Endometrium (tissue), 2 donors: Measurements from ENCODE around the gene GRSF1.
"Not testable (repeated sequence)": the region's sequence is repeated elsewhere in the genome, so short reads cannot be mapped to it uniquely, and the experiment has no call there.

ENCODE experiments used
- FAIRE-seq: peaks from 2 replicates; lab custom pipeline; 2012; peaks lifted over from hg19 to GRCh38; lab: Jason Lieb, UNC
- donor health status: control.
- donor health status: control.

Gene GRSF1

GRCh38 chr4:70831293-70831692 lies 8.4 kb downstream of the GRSF1 start:
- FAIRE-seq: no peak

- no peak for FAIRE-seq
Measured at GRCh38 chr4:70830054-70830453, 9.6 kb downstream of the GRSF1 start.

- no peak for FAIRE-seq
Measured at GRCh38 chr4:70829492-70829891, 10.2 kb downstream of the GRSF1 start.

GRCh38 chr4:70829015-70829414 lies 10.7 kb downstream of the GRSF1 start:
- FAIRE-seq: no peak

- FAIRE-seq: no peak
Measured at GRCh38 chr4:70818921-70819320, 20.8 kb downstream of the GRSF1 start.

DNA sequence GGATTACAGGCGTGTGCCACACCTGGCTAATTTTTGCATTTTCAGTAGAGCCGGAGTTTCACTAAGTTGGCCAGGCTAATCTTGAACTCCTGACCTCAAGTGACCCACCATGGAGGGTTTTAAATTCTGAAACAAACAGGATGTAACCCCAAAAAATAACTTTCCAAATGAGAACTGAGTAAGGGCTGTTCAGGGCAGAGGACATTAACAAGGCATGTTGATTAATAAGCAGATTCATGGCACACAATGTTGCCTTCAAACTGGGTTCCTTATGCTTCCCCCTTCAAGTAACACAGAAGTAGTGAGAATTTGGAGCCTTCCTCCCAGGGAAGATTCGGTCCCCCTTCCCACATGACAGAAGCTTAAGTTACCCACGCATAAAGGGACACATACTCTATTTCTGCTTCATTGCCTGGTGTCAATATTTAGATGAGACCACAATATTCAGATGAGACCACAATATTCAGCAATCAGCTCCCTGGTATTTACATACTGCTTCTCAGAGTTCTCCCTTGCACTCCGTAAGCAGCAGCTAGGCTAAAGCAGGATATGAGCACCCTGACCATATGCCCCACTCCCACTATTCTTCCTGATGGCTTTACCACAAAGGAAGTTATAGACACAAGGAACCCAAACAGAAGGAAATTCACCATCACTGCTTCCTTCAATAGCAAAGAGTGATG lies 21.4 kb downstream of the GRSF1 start:
- no peak for FAIRE-seq

- no peak for FAIRE-seq
Measured at GRCh38 chr4:70816894-70817293, 22.8 kb downstream of the GRSF1 start.

GRCh38 chr4:70815370-70815769 lies 24.3 kb downstream of the GRSF1 start:
- no peak for FAIRE-seq

DNA sequence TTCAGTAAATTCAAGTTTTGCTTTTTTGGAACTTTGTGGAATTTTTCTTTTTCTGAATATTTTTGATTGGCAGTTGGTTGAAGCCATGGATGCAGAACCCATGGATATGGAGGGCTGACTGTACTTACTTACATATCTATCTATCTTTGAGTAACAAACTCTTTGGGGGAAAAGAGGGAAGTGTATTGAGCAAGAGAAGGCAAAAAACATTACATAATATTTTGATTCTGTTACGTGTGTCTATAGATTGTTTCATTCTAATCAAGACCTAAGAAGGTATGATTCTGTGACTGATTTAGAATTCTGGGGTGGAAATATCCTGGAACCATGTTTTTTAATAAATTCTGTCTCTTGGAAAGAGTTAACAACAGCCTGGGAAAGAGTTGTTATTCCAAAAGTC lies 31.5 kb downstream of the GRSF1 start:
- no peak for FAIRE-seq

DNA sequence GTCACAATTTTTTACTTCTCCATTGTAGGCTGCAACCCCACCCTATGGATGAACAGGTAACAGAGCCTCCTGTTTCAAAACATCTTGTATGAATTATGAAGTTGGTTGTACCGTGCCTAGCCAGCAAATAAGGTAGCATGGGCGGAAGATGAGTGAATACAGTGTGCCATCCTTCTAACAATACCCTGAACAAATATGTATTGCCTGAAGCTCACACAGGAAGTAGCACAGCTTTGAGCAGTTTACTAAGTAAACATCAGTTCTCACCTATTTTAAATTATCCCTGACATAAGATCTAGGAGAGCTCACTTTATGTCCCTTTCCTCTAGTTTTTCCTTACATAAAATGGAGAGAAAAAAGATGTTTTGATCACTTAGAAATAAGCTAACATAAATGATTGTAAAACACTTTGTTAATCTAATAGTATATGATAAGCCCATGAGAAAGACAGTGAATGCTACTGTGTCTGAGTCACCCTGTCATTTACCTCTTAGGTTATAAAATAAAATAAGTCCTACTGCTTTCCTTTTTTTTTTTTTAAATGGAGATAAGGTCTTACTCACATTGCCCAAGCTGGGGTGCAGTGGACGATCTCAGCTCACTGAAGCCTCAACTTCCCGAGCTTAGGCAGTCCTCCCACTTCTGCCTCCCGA lies 36.6 kb downstream of the GRSF1 start:
- FAIRE-seq: no peak

DNA sequence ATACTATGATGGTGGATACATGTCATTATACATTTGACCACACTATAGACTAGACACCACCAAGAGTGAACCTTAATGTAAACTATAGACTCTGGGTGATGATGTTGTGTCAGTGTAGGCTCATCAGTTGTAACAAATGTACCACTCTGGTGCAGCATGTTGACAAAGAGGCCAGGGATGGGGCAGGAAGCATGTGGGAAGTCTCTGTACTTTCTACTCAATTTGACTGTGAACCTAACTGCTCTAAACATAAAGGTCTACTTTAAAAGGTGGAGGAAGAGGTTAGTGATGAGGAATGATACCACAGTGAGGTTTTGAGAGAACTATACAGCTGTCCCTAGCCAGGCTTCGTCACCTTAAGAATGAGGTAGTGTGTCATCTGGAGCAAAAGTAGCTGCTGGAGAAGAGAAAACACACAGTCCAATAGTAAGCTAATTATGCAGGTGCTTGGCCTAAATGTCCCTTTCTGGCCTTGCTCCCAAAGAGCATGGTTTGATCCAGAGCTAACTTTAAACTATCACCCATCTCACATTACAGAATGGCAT lies 38.4 kb downstream of the GRSF1 start:
- no peak for FAIRE-seq

DNA sequence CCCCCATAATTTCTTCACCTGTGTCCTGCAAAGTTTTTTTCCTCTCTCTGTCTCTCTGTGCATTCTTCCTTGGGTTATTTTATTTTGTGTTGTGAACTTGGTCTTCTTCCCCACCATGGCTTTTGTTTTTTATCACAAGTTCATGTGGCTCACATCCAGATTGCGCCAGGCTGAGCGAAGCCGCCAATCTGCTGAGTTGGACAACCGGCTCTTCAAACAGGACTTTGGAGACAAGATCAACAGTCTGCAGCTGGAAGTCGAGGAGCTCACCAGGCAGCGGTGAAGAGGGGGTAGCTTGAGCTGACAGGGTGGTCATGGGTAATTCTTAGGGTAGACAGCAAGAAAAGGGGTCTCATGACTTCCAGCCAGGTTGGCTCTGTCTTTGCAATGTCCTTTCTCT lies 46.1 kb downstream of the GRSF1 start:
- no peak for FAIRE-seq

GRCh38 chr4:70788733-70789132 lies 51.0 kb downstream of the GRSF1 start:
- FAIRE-seq: no peak

DNA sequence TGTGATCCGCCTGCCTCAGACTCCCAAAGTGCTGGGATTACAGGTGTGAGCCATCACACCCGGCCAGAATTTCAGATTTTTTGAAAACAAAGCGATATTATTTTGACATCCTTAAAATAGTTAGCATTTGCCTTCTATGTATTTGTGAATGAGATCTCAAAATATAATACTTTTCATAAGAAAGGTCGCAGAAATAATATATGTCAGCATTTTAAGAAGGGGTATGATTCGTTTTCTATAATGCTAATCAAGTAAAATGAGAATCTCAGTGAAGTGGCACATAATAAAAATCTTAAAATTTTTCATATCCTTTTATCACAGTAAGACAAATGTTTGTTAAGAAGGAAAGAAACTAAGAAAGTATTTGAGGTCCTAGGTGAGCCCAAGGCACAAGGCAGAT lies 52.2 kb downstream of the GRSF1 start:
- no peak for FAIRE-seq

GRCh38 chr4:70783096-70783495 lies 56.6 kb downstream of the GRSF1 start:
- FAIRE-seq: no peak

DNA sequence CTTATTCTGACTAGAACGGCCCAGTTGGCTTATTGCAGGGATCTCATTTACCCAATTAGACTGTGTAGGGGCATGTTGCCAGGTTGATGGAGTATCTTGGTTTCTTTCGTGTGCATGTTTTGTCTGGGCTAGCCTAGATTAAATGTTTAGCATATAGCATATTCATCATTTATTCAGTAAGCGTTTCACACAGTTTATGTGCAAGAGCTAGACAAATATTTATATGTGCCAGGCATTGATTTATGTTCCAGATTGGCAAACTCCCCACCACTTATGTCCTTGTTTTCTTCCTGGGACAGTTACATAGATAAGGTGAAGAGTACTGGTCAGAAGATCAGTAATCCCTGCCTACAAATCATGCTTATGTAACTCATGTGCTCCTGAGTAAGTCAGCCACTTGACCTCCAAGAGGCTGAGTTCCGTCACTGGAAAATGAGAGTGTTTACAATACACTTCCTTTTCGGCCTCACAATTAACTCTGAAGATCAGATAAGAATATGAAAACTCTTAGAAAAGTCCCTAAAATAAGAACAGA lies 60.7 kb downstream of the GRSF1 start:
- FAIRE-seq: peak; percentile 63

DNA sequence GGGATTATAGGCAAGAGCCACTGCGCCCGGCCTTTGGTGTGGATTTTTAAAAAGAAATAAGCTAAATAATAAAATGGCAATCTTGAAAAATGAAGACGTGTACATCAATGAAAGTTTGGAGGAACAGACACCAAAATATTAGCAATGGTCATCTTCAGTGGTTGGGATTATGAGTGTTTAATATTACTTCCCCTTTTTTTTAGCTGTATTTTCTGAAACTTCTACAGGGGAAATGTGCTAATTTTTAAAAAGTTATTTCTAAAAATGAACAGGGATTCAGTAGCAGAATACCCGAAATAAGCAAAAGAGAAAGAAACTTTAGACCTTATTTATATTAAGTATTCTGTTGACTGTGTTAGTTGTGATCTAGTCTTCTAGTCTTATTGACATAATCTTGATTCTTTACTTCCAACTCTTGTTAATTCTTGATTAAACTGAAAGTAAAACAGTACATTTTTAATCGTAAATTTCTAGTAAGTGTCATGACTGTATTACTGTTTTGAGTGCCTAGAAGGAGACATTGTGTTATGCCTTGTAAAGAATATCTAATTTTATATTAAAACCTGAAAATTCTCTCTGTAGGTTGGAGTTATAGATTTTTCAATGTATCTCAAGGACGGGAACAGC lies 66.6 kb downstream of the GRSF1 start:
- no peak for FAIRE-seq

- FAIRE-seq: not testable (repeated sequence)
Measured at GRCh38 chr4:70769396-70769795, 70.3 kb downstream of the GRSF1 start.

GRCh38 chr4:70768301-70768948 lies 71.3 kb downstream of the GRSF1 start:
- FAIRE-seq: no peak
